Activated CD8-positive, alpha-beta T cell treated with anti-CD3 and anti-CD28 coated beads, Interleukin-2, amount 10 ng/mL, durations not matched to agents 7 days and 5 days (primary cell): ENCODE data around the gene ADH7. TPM values are rescaled to one million over a fixed set of nuclear protein-coding genes. Genes with fewer than 3 reads are reported as not detected.
"Not testable (repeated sequence)": the region's sequence is repeated elsewhere in the genome, so short reads cannot be mapped to it uniquely, and the experiment has no call there.

Source experiments
- ATAC-seq: fragments of 150-1000 bp; cut with Tn5 transposase; one replicate; pipeline ENCODE4 v1.10.0; 2021; ENCODE audit warnings: moderate library complexity
- CTCF ChIA-PET: fragments of 350-600 bp; sonication (Branson Sonifier 250); formaldehyde crosslinking; loops from one replicate; lab custom pipeline; 2021; ENCODE audit warnings: antibody characterized with exemption; lab: Charles Lee
- POLR2A ChIA-PET: fragments of 350-600 bp; sonication (Branson Sonifier 250); formaldehyde crosslinking; loops from one replicate; lab custom pipeline; 2021; ENCODE audit warnings: antibody characterized with exemption; lab: Charles Lee
- DNase-seq: peaks from one replicate; pipeline ENCODE4 v3.0.0-alpha.2; 2020
- H3K27ac Mint-ChIP-seq: one replicate; pipeline ENCODE4 v1.8.0; 2021; ENCODE audit warnings: mild to moderate bottlenecking, mixed read lengths
- H3K27me3 Mint-ChIP-seq: one replicate; pipeline ENCODE4 v1.8.0; 2021; ENCODE audit warnings: low read depth, mixed read lengths
- H3K36me3 Mint-ChIP-seq: one replicate; pipeline ENCODE4 v1.8.0; 2021; ENCODE audit warnings: low read depth, mixed read lengths
- H3K4me1 Mint-ChIP-seq: one replicate; pipeline ENCODE4 v1.8.0; 2021; ENCODE audit warnings: low read depth, mixed read lengths
- H3K4me3 Mint-ChIP-seq: one replicate; pipeline ENCODE4 v1.8.0; 2021; ENCODE audit warnings: mild to moderate bottlenecking, mixed read lengths
- H3K9me3 Mint-ChIP-seq: one replicate; pipeline ENCODE4 v1.8.0; 2022; ENCODE audit warnings: mixed read lengths; ENCODE audit not compliant: insufficient read depth
- total RNA-seq, 2 experiments: library from RNA; stranded (reverse); gene quantifications; one replicate each; pipeline ENCODE4 v1.2.3, GENCODE V29; 2021

Gene ADH7
- total RNA-seq, 2 experiments from 2014 or later: not detected

DNA sequence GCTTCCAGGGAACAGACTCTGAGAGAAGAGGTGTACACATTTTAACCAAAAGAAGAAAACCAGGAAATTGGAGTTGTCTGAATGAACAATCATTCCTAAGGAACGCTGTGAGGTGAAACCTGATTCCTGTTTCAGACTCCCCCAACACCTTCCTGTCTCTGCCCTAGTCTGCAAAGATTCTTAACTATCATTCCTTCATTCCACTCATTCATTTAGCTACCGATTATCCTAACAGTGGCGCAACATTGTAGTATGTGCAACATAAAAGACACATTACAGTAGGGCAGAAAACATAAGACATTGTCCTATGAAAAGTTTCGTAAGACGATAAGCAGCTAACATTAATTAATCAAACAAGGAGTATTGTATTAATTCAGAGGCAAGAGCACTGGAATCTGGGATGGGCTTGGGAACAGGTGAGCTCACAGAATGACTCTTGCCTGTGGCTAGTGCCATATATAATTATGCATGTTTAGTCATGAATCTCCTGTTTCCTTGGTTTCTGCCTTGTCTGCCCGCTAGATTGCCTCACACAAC is 23.8 kb upstream of the ADH7 start:
- POLR2A ChIA-PET: no interaction called here
- Mint-ChIP-seq H3K27ac (no peak overlapping the region), H3K4me1 (no peaks in the 10 kb centered on the region), H3K27me3 (peaks cover 9% of the 10 kb centered on the region), H3K4me3 (no peak overlapping the region), H3K36me3 (no peaks in the 10 kb centered on the region), H3K9me3 (no peaks in the 10 kb centered on the region)
- no peak for DNase-seq
- CTCF ChIA-PET: interaction anchor here (1.2 kb wide), 1 partner anchor 464 kb away, joined by 3 read pairs; the partner anchor contains the start of gene METAP1
- ATAC-seq: no peak

DNA sequence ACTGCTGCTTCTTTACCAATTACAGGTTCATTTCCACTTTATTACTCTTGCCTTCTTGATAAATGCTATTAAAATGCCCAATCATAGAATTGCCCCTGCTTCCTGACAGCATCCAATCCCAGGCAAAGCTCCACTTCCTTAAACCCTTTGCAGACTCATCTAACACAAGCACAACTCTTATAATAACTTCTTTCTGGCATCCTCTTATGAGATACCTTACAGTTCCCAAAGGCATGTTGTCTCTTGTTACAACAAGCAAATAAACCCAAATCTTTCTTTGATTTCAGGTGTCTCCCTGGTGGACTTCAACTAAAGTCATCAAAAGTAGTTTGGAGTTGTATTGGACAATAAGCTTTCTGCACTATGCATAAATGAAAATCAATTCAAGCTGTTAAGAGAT is 22.5 kb upstream of the ADH7 start:
- ATAC-seq (no peak), DNase-seq (no peak)
- H3K36me3 Mint-ChIP-seq: no peaks in the 10 kb centered on the region
- no peak overlapping the region for H3K4me3 Mint-ChIP-seq
- peaks cover under 1% of the 10 kb centered on the region for H3K9me3 Mint-ChIP-seq
- H3K4me1 Mint-ChIP-seq: no peaks in the 10 kb centered on the region
- no peak overlapping the region for H3K27ac Mint-ChIP-seq
- ChIA-PET CTCF (no interaction called here), POLR2A (no interaction called here)
- peaks cover 5% of the 10 kb centered on the region for H3K27me3 Mint-ChIP-seq

DNA sequence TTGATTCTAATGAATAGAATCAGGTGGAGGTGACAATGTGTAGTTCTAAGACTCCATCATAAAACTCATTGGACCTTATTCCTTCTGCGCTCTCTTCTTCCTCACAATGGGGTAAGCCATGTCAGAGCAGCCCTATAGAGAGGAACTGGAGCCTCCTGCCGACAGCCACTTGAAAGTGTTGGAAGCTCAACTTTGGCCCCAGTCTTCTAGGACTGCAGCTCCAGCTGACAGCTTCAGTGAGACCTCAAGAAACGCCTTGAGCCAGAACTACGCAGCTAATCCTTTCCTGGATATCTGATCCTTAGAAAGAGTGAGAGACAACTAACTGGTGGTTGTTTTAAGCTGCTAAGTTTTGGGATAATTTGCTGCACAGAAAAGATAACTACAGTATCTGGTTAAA is 22.1 kb upstream of the ADH7 start:
- ChIA-PET POLR2A (no interaction called here), CTCF (no interaction called here)
- no peak for DNase-seq
- Mint-ChIP-seq H3K27me3 (peaks cover 4% of the 10 kb centered on the region), H3K4me3 (no peak overlapping the region), H3K27ac (no peak overlapping the region), H3K4me1 (no peaks in the 10 kb centered on the region), H3K36me3 (no peaks in the 10 kb centered on the region), H3K9me3 (peaks cover 4% of the 10 kb centered on the region)
- ATAC-seq: no peak

DNA sequence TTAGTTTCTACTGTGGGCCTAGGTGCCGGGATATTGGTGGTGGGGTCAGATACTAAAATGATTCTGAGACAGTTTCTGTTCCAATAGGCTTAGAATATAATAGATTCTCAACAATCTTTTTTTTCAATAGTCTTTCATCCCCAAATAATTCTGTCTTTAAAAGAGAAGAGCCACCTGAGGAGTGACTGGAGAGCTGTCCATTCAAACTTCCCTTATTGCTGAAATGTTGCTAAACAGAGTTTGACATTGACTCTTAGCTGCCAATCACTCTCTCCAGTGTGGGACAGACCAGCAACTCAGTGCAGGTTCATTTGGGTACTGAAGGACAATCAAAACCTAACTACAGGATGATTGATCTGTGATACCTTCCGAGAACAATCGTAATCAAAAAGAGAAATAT is 12.4 kb upstream of the ADH7 start:
- ATAC-seq: no peak
- POLR2A ChIA-PET: no interaction called here
- CTCF ChIA-PET: interaction anchor here (1.3 kb wide), 1 partner anchor 16 kb away, joined by 3 read pairs; no protein-coding TSS in a partner anchor
- H3K36me3 Mint-ChIP-seq: no peaks in the 10 kb centered on the region
- no peak for DNase-seq
- H3K27ac Mint-ChIP-seq: no peak overlapping the region
- peaks cover 11% of the 10 kb centered on the region for H3K9me3 Mint-ChIP-seq
- H3K4me3 Mint-ChIP-seq: no peak overlapping the region
- H3K27me3 Mint-ChIP-seq: peaks cover 8% of the 10 kb centered on the region
- peaks cover 3% of the 10 kb centered on the region for H3K4me1 Mint-ChIP-seq

DNA sequence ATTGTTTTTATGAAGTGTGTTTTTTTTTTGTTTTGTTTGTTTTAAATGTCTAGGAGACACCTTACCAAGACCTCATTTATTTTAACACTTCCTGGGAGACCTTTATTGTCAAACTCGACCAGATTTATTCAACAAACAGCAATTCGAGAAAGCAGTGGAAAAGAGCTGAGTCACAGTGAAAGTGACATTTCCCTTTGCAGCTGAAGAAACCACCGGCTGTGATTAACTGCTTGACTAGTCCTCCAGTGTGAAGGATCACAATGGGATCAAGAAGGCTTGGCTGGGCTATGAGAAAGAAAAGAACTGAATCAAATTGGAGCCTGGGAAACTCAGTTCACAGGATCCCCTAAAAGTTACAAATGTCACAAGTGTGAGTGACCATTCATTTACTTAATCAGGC is 11.9 kb upstream of the ADH7 start:
- Mint-ChIP-seq H3K27me3 (peaks cover 7% of the 10 kb centered on the region), H3K27ac (no peak overlapping the region), H3K9me3 (peaks cover 8% of the 10 kb centered on the region), H3K36me3 (no peaks in the 10 kb centered on the region), H3K4me1 (peaks cover 3% of the 10 kb centered on the region), H3K4me3 (no peak overlapping the region)
- ChIA-PET POLR2A (no interaction called here), CTCF (interaction anchor here (1.3 kb wide), 1 partner anchor 17 kb away, joined by 3 read pairs; no protein-coding TSS in a partner anchor)
- ATAC-seq (no peak), DNase-seq (peak; percentile 21)

DNA sequence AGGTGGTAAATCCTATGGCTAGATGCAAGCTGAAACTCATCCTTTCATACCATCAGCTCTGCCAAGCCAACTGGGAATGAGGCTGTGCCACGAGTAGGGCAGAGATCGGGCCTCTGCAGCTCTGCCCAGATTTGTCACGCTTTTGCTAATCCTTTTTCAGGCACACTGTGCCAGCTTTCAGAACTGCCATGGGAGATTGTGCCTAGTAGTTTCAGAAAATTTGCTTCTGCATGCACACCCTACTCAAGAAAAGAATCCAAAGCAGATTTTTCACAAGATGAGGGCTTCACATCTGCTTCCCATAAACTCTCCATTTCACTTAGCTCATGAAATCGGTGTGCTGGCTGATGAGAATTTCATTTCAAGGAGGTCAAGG is 3.3 kb upstream of the ADH7 start:
- Mint-ChIP-seq H3K27me3 (peaks cover 13% of the 10 kb centered on the region), H3K4me1 (no peaks in the 10 kb centered on the region), H3K9me3 (no peaks in the 10 kb centered on the region), H3K36me3 (no peaks in the 10 kb centered on the region), H3K4me3 (no peak overlapping the region), H3K27ac (no peak overlapping the region)
- CTCF ChIA-PET: no interaction called here
- ATAC-seq (no peak), DNase-seq (no peak)
- POLR2A ChIA-PET: no interaction called here

DNA sequence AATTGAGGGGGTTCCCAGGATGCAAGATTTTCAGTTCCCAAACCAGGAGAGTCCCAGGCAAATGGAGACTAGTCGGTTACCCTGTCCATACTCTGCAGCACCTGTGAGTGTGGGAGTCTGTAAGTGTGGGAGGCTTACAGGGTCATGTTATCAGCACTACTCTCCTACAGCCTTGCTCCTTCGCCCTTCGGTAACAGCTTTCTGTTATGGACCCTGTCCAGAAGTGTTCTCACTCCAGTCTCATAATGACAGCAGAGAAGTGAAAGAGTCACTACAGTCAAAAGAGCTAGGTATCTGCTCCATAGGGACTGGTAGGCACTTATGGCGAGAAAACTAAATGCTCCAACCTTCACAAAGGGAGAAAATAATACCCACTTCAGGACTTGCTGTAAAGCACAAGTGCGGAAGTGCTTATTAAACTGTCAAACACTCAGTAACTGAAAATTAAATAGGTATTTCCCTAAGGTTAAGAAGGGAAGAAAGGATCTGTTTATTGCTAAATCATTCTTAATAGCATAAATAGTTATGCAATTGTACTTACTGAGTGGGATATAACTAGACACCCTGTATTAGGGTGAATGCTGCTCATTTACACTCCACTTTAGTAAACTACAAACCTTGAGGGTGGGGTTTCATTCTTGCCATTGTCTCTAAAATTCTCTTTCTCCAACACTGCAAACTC is 2.7 kb upstream of the ADH7 start:
- ChIA-PET POLR2A (no interaction called here), CTCF (no interaction called here)
- DNase-seq: no peak
- no peaks in the 10 kb centered on the region for H3K4me1 Mint-ChIP-seq
- H3K9me3 Mint-ChIP-seq: no peaks in the 10 kb centered on the region
- no peak overlapping the region for H3K27ac Mint-ChIP-seq
- no peak for ATAC-seq
- H3K4me3 Mint-ChIP-seq: no peak overlapping the region
- peaks cover 13% of the 10 kb centered on the region for H3K27me3 Mint-ChIP-seq
- no peaks in the 10 kb centered on the region for H3K36me3 Mint-ChIP-seq

DNA sequence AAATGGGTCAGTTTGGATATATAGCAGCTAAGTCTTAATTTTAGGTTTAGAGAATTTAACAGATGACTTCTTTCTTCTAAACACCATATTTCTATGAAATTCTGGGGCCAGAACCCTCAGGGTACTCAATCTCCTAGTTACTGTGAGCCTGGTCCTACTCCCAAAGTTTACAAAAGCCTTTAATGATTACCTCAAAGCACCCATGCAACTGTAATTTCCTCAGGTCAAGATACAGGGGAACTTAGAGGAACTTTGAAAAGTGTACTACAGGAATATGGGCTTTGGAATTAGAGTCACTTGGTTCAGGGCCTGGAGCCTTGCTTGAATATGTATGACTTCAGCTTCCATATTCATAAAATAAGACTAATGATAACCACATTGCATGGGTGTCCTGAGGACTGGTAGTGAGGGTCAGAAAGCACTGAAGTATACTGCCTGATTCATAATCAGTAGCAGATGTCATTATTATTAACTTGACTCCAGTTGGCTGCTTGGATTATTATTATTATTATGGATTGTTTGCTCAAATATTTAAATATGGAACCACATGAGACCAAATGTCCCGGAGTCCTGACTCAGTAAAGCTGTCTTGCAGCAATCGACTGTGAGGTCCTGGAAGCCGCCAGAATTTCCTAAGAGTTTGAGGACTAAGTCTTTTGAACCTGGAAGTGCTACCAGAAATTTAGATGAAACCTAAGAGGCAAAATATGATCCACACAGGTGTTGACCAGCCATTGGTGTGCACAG is 2.0 kb upstream of the ADH7 start:
- ChIA-PET CTCF (no interaction called here), POLR2A (no interaction called here)
- Mint-ChIP-seq H3K4me1 (no peaks in the 10 kb centered on the region), H3K9me3 (no peaks in the 10 kb centered on the region), H3K4me3 (no peak overlapping the region), H3K36me3 (no peaks in the 10 kb centered on the region), H3K27ac (no peak overlapping the region), H3K27me3 (peaks cover 13% of the 10 kb centered on the region)
- no peak for ATAC-seq
- DNase-seq: no peak

DNA sequence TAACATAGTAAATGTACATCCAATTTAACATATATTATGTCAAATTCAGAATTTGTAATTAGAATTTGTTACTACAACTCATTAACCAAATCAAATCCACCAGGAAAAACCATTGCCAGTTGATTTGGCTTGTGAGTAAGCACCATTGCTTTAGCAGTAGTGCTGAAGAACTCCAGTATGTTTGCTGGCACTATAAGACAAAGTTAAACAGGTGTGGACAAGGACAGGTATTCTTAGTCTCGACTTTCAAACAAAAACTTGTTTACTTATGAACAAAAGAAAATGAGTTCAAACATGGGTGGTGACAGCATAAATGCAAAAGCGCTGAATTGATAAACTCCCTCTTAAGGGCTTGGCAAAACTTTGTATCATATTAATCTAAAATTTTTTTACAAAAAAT is 1.3 kb upstream of the ADH7 start:
- POLR2A ChIA-PET: no interaction called here
- no peaks in the 10 kb centered on the region for H3K9me3 Mint-ChIP-seq
- H3K4me1 Mint-ChIP-seq: no peaks in the 10 kb centered on the region
- ATAC-seq: no peak
- CTCF ChIA-PET: no interaction called here
- H3K4me3 Mint-ChIP-seq: no peak overlapping the region
- no peaks in the 10 kb centered on the region for H3K36me3 Mint-ChIP-seq
- H3K27me3 Mint-ChIP-seq: peaks cover 8% of the 10 kb centered on the region
- DNase-seq: no peak
- H3K27ac Mint-ChIP-seq: no peak overlapping the region

DNA sequence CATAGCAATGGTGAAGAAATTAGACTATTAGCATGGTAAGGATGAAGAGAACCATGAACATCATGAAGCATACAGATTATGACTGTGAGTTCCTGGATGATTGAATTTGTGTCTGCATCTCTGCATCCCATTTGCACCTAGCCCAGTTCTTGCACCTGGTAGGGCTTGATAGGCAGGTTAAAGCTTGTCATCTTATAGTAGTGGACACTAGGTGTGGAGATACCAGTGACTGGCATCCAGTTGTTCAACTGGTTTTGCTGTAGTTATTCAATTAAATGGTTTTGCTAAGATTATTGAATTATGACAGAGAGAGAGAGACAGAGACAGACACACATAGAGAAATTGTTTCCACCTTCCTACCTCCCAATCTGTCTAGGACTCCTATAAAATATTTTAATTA is 5.0 kb downstream of the ADH7 start:
- Mint-ChIP-seq H3K27me3 (peaks cover 4% of the 10 kb centered on the region), H3K27ac (no peak overlapping the region), H3K36me3 (no peaks in the 10 kb centered on the region), H3K9me3 (no peaks in the 10 kb centered on the region), H3K4me3 (no peak overlapping the region), H3K4me1 (no peaks in the 10 kb centered on the region)
- CTCF ChIA-PET: no interaction called here
- ATAC-seq (no peak), DNase-seq (no peak)
- POLR2A ChIA-PET: no interaction called here

DNA sequence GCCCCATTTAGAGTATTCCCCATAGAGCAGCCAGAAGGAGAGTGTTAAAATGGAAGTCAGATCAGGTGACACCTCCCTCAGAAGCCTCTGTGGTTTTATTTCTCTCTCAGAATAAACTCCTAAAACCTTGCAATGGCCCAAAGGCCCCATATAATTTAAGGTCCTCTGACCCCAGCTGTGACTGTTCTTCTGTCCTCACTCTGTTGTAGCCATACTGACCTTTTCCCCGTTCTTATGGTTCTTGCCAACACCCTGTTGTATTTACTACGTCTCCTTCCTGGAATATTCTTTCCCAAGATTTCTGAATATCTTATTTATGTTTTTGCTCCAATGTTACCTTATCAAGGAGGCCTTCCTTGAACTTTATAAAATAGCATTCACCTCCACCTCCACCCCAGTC is 18.0 kb downstream of the ADH7 start:
- H3K27me3 Mint-ChIP-seq: no peaks in the 10 kb centered on the region
- H3K27ac Mint-ChIP-seq: no peak overlapping the region
- CTCF ChIA-PET: no interaction called here
- no peaks in the 10 kb centered on the region for H3K36me3 Mint-ChIP-seq
- no peak for ATAC-seq
- no peak for DNase-seq
- no peaks in the 10 kb centered on the region for H3K9me3 Mint-ChIP-seq
- no peak overlapping the region for H3K4me3 Mint-ChIP-seq
- POLR2A ChIA-PET: no interaction called here
- no peaks in the 10 kb centered on the region for H3K4me1 Mint-ChIP-seq

DNA sequence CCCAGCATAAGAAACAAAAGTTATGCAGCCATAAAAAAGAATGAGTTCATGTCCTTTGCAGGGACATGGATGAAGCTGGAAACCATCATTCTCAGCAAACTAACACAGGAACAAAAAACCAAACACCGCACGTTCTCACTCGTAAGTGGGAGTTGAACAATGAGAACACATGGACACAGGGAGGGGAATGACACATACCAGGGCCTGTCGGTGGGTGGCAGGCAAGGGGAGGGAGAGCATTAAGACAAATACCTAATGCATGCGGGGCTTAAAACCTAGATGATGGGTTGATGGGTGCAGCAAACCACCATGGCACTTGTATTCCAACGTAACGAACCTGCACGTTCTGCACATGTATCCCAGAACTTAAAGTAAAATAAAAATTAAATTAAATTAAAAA is 19.4 kb downstream of the ADH7 start:
- H3K36me3 Mint-ChIP-seq, CTCF ChIA-PET, ATAC-seq, H3K4me3 Mint-ChIP-seq, DNase-seq, H3K4me1 Mint-ChIP-seq, H3K27ac Mint-ChIP-seq, H3K9me3 Mint-ChIP-seq, H3K27me3 Mint-ChIP-seq, POLR2A ChIA-PET: not testable (repeated sequence)
